Lung (tissue), 12 donors: ENCODE results near the gene TBC1D17. TPM values are rescaled to one million over a fixed set of nuclear protein-coding genes. Genes with fewer than 3 reads are reported as not detected.

Experiments
- ATAC-seq: fragments of 200-7000 bp; cut with Tn5 transposase; one replicate; pipeline ENCODE4 v1.9.1; 2020; ENCODE audit warnings: moderate number of reproducible peaks; ENCODE audit not compliant: insufficient read depth, low FRiP score
- DNase-seq, 3 donors: peaks; one replicate each; pipeline ENCODE4 v3.0.0-alpha.2; 2013 to 2017
- H3K27ac ChIP-seq, 2 donors: one replicate each; pipeline ENCODE4 v1.5.1; 2013; ENCODE audit warnings: mild to moderate bottlenecking in 2 of 2, moderate library complexity in 2 of 2, control low read depth in 1 of 2, inconsistent platforms in 1 of 2, low read depth in 1 of 2, low read length in 1 of 2
- H3K27me3 ChIP-seq, 3 donors: one replicate each; pipeline ENCODE4 v1.5.1; 2013; ENCODE audit warnings: low read length in 2 of 3; ENCODE audit not compliant: control insufficient read depth in 3 of 3, insufficient read depth in 3 of 3
- H3K36me3 ChIP-seq, 4 donors: one replicate each; pipeline ENCODE4 v1.5.1; 2013; ENCODE audit warnings: low read length in 4 of 4, mild to moderate bottlenecking in 1 of 4, moderate library complexity in 1 of 4; ENCODE audit not compliant: control insufficient read depth in 4 of 4, insufficient read depth in 4 of 4
- H3K4me1 ChIP-seq, 5 donors: one replicate each; pipeline ENCODE4 v1.5.1; 2013; ENCODE audit warnings: low read length in 5 of 5, mild to moderate bottlenecking in 2 of 5, moderate library complexity in 1 of 5; ENCODE audit not compliant: control insufficient read depth in 5 of 5, insufficient read depth in 5 of 5
- H3K4me3 ChIP-seq: one replicate; pipeline ENCODE4 v1.5.1; 2013; ENCODE audit warnings: mild to moderate bottlenecking, control low read depth, moderate library complexity
- H3K9ac ChIP-seq, 2 donors: one replicate each; pipeline ENCODE4 v1.5.1; 2013; ENCODE audit warnings: low read length in 2 of 2, control low read depth in 1 of 2; ENCODE audit not compliant: insufficient read depth in 1 of 2
- H3K9me3 ChIP-seq, 4 donors: one replicate each; pipeline ENCODE4 v1.5.1; 2013; ENCODE audit warnings: low read length in 3 of 4, mild to moderate bottlenecking in 1 of 4, moderate library complexity in 1 of 4; ENCODE audit not compliant: control insufficient read depth in 4 of 4, insufficient read depth in 3 of 4
- WGBS, 2 donors: extraction: QIAGEN DNeasy Blood & Tissue Kit; methylation state at CpG; one replicate each; pipeline ENCODE4 v1.1.7; 2013; 5-methylcytosine and 5-hydroxymethylcytosine counted together
- polyA plus RNA-seq, 2 donors: library from polyadenylated mRNA; stranded (reverse); fragments of 200-250 nt; gene quantifications; one replicate each; pipeline ENCODE4 v1.2.1, GENCODE V29; 2013
- total RNA-seq, 2 donors: library from RNA; depleted of rRNA in 1 of 2; stranded (reverse); fragments of >200 nt in 1 of 2; gene quantifications; one replicate each; pipeline ENCODE4 v1.2.1, GENCODE V29; 2014 to 2021
- TF ChIP-seq, protein P1 (sequence below): IDR thresholded peaks from 2 replicates; pipeline ENCODE4 v1.5.1; 2012; ENCODE audit warnings: mild to moderate bottlenecking; ENCODE audit errors: control extremely low read depth, extremely low read depth
- donor health status: control.
- donor health status: control.
- donor health status: Bipolar disorder and iron deficiency.
- donor health status: healthy.
- donor health status: DM: yes; HTN: yes; CAD: no.

TBC1D17 gene
- total and polyA plus RNA-seq, 4 donors, result 23.3 to 52.9 (median 32.4) TPM

DNA sequence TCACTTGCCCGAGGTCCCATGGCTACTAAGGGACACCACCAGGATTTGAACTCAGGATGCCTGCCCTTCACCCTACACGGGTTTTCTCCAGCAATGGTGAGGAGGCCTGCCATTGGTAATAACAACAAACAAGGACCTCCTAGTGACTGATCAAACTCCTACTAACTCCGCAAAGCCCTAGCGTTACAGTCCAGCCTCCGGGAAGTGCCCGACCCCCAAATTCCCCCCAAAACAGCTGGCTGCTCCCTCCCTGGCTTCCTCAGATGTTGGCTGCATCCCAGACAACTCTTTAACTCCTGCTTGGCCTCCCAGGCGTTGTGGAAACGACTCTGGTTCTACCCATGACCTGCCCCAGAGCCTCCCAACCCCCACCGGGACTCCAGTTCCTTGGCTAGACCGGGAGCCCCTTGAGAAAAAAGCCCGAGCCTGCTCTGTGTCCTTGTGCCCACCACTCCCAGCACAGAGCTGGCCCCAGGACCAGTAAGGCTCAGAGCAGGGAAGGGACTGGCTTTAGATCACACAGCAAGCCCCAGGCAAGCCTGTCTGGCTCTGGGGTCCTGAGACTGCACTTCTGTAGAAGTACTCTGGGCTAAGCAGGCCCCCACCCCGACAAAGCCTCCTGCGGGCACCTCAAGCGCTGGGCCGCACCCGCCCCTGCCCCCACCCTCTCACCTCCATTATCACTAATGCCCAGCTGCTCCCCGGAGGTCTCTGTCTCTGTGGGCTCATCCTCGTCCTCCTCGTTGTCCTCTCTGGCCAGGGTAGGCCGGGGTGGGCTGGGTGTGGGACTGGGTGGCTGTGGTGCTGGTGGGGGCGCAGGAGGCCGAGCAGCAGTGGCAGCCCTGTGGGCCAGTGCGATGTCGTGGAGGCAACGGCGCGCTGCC is 5.0 kb upstream of the TBC1D17 start:
- ATAC-seq (no peak), DNase-seq (no peak)
- Histone ChIP-seq H3K27me3 (no peaks in the 10 kb centered on the region), H3K9ac (no peak overlapping the region), H3K4me1 (peaks cover 0 to 29% (median 12%) of the 10 kb centered on the region in 5 donors), H3K9me3 (no peaks in the 10 kb centered on the region), H3K4me3 (no peak overlapping the region), H3K36me3 (peaks cover 0 to 10% (median 6%) of the 10 kb centered on the region in 4 donors), H3K27ac (no peak overlapping the region)
- TF ChIP-seq, protein P1, sequence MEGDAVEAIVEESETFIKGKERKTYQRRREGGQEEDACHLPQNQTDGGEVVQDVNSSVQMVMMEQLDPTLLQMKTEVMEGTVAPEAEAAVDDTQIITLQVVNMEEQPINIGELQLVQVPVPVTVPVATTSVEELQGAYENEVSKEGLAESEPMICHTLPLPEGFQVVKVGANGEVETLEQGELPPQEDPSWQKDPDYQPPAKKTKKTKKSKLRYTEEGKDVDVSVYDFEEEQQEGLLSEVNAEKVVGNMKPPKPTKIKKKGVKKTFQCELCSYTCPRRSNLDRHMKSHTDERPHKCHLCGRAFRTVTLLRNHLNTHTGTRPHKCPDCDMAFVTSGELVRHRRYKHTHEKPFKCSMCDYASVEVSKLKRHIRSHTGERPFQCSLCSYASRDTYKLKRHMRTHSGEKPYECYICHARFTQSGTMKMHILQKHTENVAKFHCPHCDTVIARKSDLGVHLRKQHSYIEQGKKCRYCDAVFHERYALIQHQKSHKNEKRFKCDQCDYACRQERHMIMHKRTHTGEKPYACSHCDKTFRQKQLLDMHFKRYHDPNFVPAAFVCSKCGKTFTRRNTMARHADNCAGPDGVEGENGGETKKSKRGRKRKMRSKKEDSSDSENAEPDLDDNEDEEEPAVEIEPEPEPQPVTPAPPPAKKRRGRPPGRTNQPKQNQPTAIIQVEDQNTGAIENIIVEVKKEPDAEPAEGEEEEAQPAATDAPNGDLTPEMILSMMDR, result no peak
- 89 to 93% methylated on average over 27 of the region's 27 CpGs for WGBS, 2 donors

DNA sequence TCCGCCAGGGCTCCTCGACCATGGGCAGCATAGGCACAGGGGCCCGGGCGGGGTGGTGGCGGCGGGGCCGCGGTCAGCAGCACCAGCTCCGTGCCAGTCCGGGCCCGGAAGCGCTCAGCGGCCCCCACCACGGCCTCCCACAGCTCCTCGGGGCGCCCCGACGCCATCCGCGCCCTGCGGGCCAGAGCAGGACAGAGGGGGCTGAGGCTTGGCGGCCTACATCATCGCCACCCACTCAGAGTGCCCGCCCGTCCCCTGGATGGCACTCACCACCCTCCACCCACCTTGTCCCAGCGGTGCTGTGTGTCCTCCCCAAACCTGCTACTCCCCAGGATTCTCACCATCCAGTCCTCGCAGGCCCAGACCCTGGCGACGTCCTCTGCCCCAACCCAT is 4.4 kb upstream of the TBC1D17 start:
- Histone ChIP-seq H3K27me3 (no peaks in the 10 kb centered on the region), H3K4me1 (peaks cover 0 to 27% (median 10%) of the 10 kb centered on the region in 5 donors), H3K9me3 (no peaks in the 10 kb centered on the region), H3K4me3 (no peak overlapping the region), H3K36me3 (peaks cover 0 to 10% (median 6%) of the 10 kb centered on the region in 4 donors), H3K9ac (no peak overlapping the region), H3K27ac (no peak overlapping the region)
- DNase-seq (no peak), ATAC-seq (no peak)
- TF ChIP-seq, protein P1, result no peak
- 95% methylated on average over 28 to 29 of the region's 29 CpGs for WGBS, 2 donors

DNA sequence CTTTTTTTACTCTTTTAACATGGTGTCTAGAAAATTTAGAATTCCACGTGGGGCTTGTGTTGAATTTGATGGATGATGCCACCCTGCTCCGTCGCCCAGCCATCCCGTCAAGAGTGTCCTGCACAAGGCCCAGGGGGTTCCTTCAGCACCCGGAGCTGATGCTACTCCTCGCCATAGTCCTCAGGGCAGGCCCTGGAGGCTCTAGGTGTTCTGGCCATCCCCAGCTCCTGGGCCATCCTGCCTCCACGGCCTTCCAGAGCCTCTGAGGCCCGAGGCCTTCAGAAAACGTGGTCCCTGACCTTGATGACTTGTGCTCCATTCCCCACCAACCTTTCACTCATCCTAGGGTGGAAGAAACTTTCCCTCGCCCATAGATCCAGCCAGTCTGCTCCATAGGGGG is 3.7 kb upstream of the TBC1D17 start:
- TF ChIP-seq, protein P1, result no peak
- H3K9ac ChIP-seq, result no peak overlapping the region
- ATAC-seq (no peak), DNase-seq (no peak)
- no peak overlapping the region for H3K27ac ChIP-seq
- 91 to 97% methylated on average over 10 of the region's 10 CpGs for WGBS, 2 donors
- H3K36me3 ChIP-seq, result peaks cover 0 to 10% (median 6%) of the 10 kb centered on the region in 4 donors
- H3K27me3 ChIP-seq, result no peaks in the 10 kb centered on the region
- H3K4me3 ChIP-seq, result no peak overlapping the region
- no peaks in the 10 kb centered on the region for H3K9me3 ChIP-seq
- peaks cover 0 to 30% (median 10%) of the 10 kb centered on the region in 5 donors for H3K4me1 ChIP-seq
